GM18517 (cell line): Measurements from ENCODE around the gene CPLX3.

ENCODE experiments used
- ATAC-seq: cut with Tn5 transposase; IDR thresholded peaks from one replicate; pipeline ENCODE4 v1.9.1; 2021; ENCODE audit warnings: mild to moderate bottlenecking, moderate library complexity; ENCODE audit not compliant: unreplicated experiment

The CPLX3 gene

GRCh38 chr15:74825866-74826265 lies 561 bp upstream of the CPLX3 start:
- ATAC-seq = no peak

- no peak for ATAC-seq
Observed at GRCh38 chr15:74826921-74827320, 494 bp downstream of the CPLX3 start.

GRCh38 chr15:74827614-74828013 lies 1.2 kb downstream of the CPLX3 start:
- ATAC-seq = no peak

- ATAC-seq = no peak
Observed at GRCh38 chr15:74828835-74829234, 2.4 kb downstream of the CPLX3 start.

GRCh38 chr15:74829486-74829885 lies 3.1 kb downstream of the CPLX3 start:
- no peak for ATAC-seq

GRCh38 chr15:74829991-74830390 lies 3.6 kb downstream of the CPLX3 start:
- ATAC-seq = no peak

- no peak for ATAC-seq
Observed at GRCh38 chr15:74830868-74831267, 4.4 kb downstream of the CPLX3 start.

GRCh38 chr15:74831813-74832495 lies 5.5 kb downstream of the CPLX3 start:
- ATAC-seq = no peak

GRCh38 chr15:74832826-74833225 lies 6.4 kb downstream of the CPLX3 start:
- ATAC-seq = no peak

GRCh38 chr15:74833376-74834107 lies 7.1 kb downstream of the CPLX3 start:
- ATAC-seq = no peak

- no peak for ATAC-seq
Observed at GRCh38 chr15:74835312-74835823, 8.9 kb downstream of the CPLX3 start.

- no peak for ATAC-seq
Observed at GRCh38 chr15:74836846-74837245, 10.4 kb downstream of the CPLX3 start.

GRCh38 chr15:74837482-74838136 lies 11.2 kb downstream of the CPLX3 start:
- no peak for ATAC-seq

GRCh38 chr15:74838137-74838516 lies 11.7 kb downstream of the CPLX3 start:
- ATAC-seq = no peak

- ATAC-seq = no peak
Observed at GRCh38 chr15:74838746-74839525, 12.5 kb downstream of the CPLX3 start.

- ATAC-seq = no peak
Observed at GRCh38 chr15:74839526-74840395, 13.3 kb downstream of the CPLX3 start.

GRCh38 chr15:74840851-74841775 lies 14.7 kb downstream of the CPLX3 start:
- ATAC-seq = no peak

- no peak for ATAC-seq
Observed at GRCh38 chr15:74841891-74842373, 15.5 kb downstream of the CPLX3 start.
